Measurements from ENCODE around the gene BMERB1. TPM values are rescaled to one million over a fixed set of nuclear protein-coding genes. Genes with fewer than 3 reads are reported as not detected.

Gene BMERB1
- total RNA-seq, 2 donors from 2014 or later: 55.0 to 55.3 TPM

GRCh38 chr16:15608398-15609285, 174.3 kb downstream of the BMERB1 start:
- TF ChIP-seq CTCF (IDR thresholded peaks at IDR 0.05): no peak
- Histone ChIP-seq H3K4me1 (peaks cover 0 to 15% of the 10 kb centered on the region in 2 donors), H3K4me3 (no peak overlapping the region), H3K36me3 (peaks cover 52% of the 10 kb centered on the region), H3K9me3 (no peaks in the 10 kb centered on the region), H3K27ac (peak overlapping the region; percentile 74 to 77), H3K27me3 (no peaks in the 10 kb centered on the region)
- no peak for DNase-seq (ENCODE audit: low spot score)

GRCh38 chr16:15609286-15609649, 174.9 kb downstream of the BMERB1 start:
- no peaks in the 10 kb centered on the region for H3K27me3 ChIP-seq
- H3K4me3 ChIP-seq: no peak overlapping the region
- peak overlapping the region in 1 of 2 donors; percentile 74 for H3K27ac ChIP-seq
- no peaks in the 10 kb centered on the region for H3K9me3 ChIP-seq
- peaks cover 0 to 15% of the 10 kb centered on the region in 2 donors for H3K4me1 ChIP-seq
- peaks cover 52% of the 10 kb centered on the region for H3K36me3 ChIP-seq
- DNase-seq (ENCODE audit: low spot score): no peak
- no peak for TF ChIP-seq CTCF (IDR thresholded peaks at IDR 0.05)

- H3K4me3 ChIP-seq: no peak overlapping the region
- no peak for TF ChIP-seq CTCF (IDR thresholded peaks at IDR 0.05)
- H3K36me3 ChIP-seq: peaks cover 62% of the 10 kb centered on the region
- no peaks in the 10 kb centered on the region for H3K27me3 ChIP-seq
- H3K4me1 ChIP-seq: peaks cover 0 to 15% of the 10 kb centered on the region in 2 donors
- no peaks in the 10 kb centered on the region for H3K9me3 ChIP-seq
- DNase-seq (ENCODE audit: low spot score): no peak
- no peak overlapping the region for H3K27ac ChIP-seq
Observed at GRCh38 chr16:15610369-15610871, 176.0 kb downstream of the BMERB1 start.

- peaks cover 0 to 15% of the 10 kb centered on the region in 2 donors for H3K4me1 ChIP-seq
- no peaks in the 10 kb centered on the region for H3K9me3 ChIP-seq
- no peaks in the 10 kb centered on the region for H3K27me3 ChIP-seq
- H3K27ac ChIP-seq: no peak overlapping the region
- H3K4me3 ChIP-seq: no peak overlapping the region
- no peak for DNase-seq (ENCODE audit: low spot score)
- TF ChIP-seq CTCF (IDR thresholded peaks at IDR 0.05): no peak
- H3K36me3 ChIP-seq: peaks cover 74% of the 10 kb centered on the region
Observed at GRCh38 chr16:15611610-15612009, 177.2 kb downstream of the BMERB1 start.

- H3K4me3 ChIP-seq: no peak overlapping the region
- DNase-seq (ENCODE audit: low spot score): no peak
- peaks cover 0 to 4% of the 10 kb centered on the region in 2 donors for H3K4me1 ChIP-seq
- no peak for TF ChIP-seq CTCF (IDR thresholded peaks at IDR 0.05)
- peaks cover 80% of the 10 kb centered on the region for H3K36me3 ChIP-seq
- no peaks in the 10 kb centered on the region for H3K9me3 ChIP-seq
- no peak overlapping the region for H3K27ac ChIP-seq
- no peaks in the 10 kb centered on the region for H3K27me3 ChIP-seq
Observed at GRCh38 chr16:15613676-15614075, 179.3 kb downstream of the BMERB1 start.
